ENCODE measurements around the gene APLF. TPM values are rescaled to one million over a fixed set of nuclear protein-coding genes. Genes with fewer than 3 reads are reported as not detected.

Gene APLF
- total and polyA plus RNA-seq, 2 of the 8 experiments (the other 6 are each of a cell fraction or from before 2014, with no cell fraction given) = 4.4 to 7.3 TPM

DNA sequence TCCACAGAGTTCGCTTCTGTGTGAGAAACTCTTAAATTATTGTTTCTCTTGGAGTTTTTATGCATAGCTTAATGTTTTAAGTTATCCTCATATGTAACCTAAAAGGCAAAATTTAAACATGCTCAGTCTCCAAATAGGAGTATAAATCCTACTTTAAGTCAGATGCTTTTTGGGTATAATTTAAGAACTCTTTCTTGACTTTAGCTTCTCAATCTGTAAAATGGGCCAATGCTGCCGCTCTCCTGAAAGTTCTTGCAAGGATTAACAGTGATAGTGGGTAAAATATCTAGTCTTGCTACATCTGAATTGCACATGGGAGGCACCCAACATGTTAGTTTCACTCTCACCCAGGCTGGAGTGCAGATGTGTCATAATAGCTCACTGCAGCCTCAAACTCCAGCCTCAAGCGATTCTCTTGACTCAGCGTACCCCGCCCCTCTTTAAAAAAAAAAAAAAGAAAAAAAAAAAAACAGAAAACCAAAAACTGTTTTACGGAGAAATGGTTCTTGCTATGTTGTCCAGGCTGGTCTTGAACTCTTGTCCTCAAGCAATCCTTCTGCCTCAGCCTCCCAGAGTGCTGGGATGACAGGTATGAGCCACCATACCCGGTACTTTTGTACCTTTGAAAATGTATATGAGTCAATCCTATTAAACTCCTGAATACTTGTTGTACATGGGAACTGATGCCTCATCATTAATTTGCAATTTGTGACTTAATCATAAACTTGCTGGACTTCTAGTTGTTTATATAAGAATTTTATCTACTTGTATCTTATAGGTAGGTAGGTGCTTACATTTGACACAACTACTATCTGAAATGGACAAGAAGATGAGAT is 2.1 kb upstream of the APLF start:
- ChIA-PET POLR2A (ENCODE audit: partially characterized antibody) (interaction anchor here (2.0 kb wide), 1 partner anchor 308 kb away, joined by 4 read pairs; the partner anchor contains the start of gene PNO1), CTCF (ENCODE audit: partially characterized antibody) (interaction anchor here (0.6 to 5.8 kb wide), 25 partner anchors 9 to 478 kb away, joined by 3 to 46 read pairs (median 5); no protein-coding TSS in a partner anchor)
- Histone ChIP-seq H2BK20ac (ENCODE audit: low read length) (no peak overlapping the region), H3K4ac (replicated peaks; ENCODE audit: insufficient read length, low read depth, low read length) (no peak overlapping the region), H3K27me3 (replicated peaks in 1 of 4; ENCODE audit: control insufficient read depth in 3 of 4, extremely low read depth in 1 of 4, insufficient read depth in 3 of 4, low read length in 3 of 4) (no peaks in the 10 kb centered on the region), H2AFZ (ENCODE audit: low read length) (no peak overlapping the region), H3K56ac (replicated peaks; ENCODE audit: insufficient read length, low read depth, low read length) (no peak overlapping the region), H3K36me3 (ENCODE audit: control insufficient read depth in 2 of 4, insufficient read depth in 4 of 4, low read length in 3 of 4) (no peaks in the 10 kb centered on the region), H2BK15ac (ENCODE audit: low read length) (no peak overlapping the region), H3K9ac (replicated peaks in 1 of 4; ENCODE audit: extremely low read depth in 1 of 4, low read depth in 3 of 4, low read length in 3 of 4) (no peak overlapping the region), H3K27ac (ENCODE audit: low read depth, low read length) (no peak overlapping the region), H3K4me1 (replicated peaks in 1 of 4; ENCODE audit: control insufficient read depth in 3 of 4, insufficient read depth in 4 of 4, low read length in 3 of 4) (no peaks in the 10 kb centered on the region; a peak in 1 of 7 replicates), H4K5ac (ENCODE audit: insufficient read length, low read depth, low read length) (no peak overlapping the region), H2BK120ac (replicated peaks; ENCODE audit: low read depth, low read length) (no peak overlapping the region), H3K18ac (ENCODE audit: extremely low read depth, low read length) (no peak overlapping the region), H3K23ac (ENCODE audit: insufficient read length) (no peak overlapping the region), H4K8ac (ENCODE audit: extremely low read depth, insufficient read depth, low read length) (no peak overlapping the region), H3K79me1 (ENCODE audit: low read depth, low read length) (no peaks in the 10 kb centered on the region), H3K4me2 (ENCODE audit: insufficient read depth in 1 of 2, low read depth in 2 of 2, low read length in 2 of 2) (no peak overlapping the region; a peak in 1 of 4 replicates), H2BK12ac (ENCODE audit: low read depth, low read length) (no peak overlapping the region), H3K23me2 (ENCODE audit: low read depth, low read length) (peaks cover 2% of the 10 kb centered on the region; the same call in 1 of the 2 replicates), H2BK5ac (ENCODE audit: low read depth, low read length) (no peak overlapping the region), H2AK5ac (ENCODE audit: low read depth, low read length) (no peak overlapping the region), H4K91ac (replicated peaks; ENCODE audit: insufficient read length, low read length) (no peak overlapping the region), H4K20me1 (replicated peaks in 1 of 2; ENCODE audit: control insufficient read depth in 1 of 2, insufficient read depth in 2 of 2, low read length in 2 of 2) (no peaks in the 10 kb centered on the region), H3K14ac (ENCODE audit: insufficient read length) (no peak overlapping the region), H3K9me3 (ENCODE audit: insufficient read depth in 2 of 2, low read depth in 1 of 2, low read length in 1 of 2) (no peaks in the 10 kb centered on the region), H3K4me3 (ENCODE audit: extremely low read depth in 1 of 4, insufficient read depth in 2 of 4, low read depth in 3 of 4, low read length in 4 of 4) (no peak overlapping the region), H3K79me2 (ENCODE audit: control insufficient read depth in 1 of 2, insufficient read depth in 2 of 2, low read length in 2 of 2) (peaks cover 0 to 8% of the 10 kb centered on the region in 2 experiments; a peak in 1 of 4 replicates)
- 87% methylated on average over 7 of the region's 7 CpGs; no CpG with 5 or more reads in 1 of the 2 experiments for WGBS, 2 experiments (ENCODE audit: extremely low coverage in 1 of 2, insufficient coverage in 1 of 2, insufficient read length in 1 of 2, insufficient replicate concordance in 2 of 2, low coverage in 1 of 2, low lambda C conversion rate in 2 of 2, missing lambda C conversion rate in 1 of 2)
- DNase-seq (ENCODE audit: low read depth in 1 of 2, low spot score in 2 of 2) (no peak), FAIRE-seq (no peak)
- TF ChIP-seq ATF2 (IDR thresholded peaks at IDR 0.05; ENCODE audit: low read length) = no peak
- no peak for TF ChIP-seq TEAD4 (IDR thresholded peaks at IDR 0.05; ENCODE audit: low read depth, low read length)
- no peak for TF ChIP-seq RNF2 (IDR thresholded peaks at IDR 0.05; ENCODE audit: borderline replicate concordance, low read depth, low read length, missing control alignments, poor library complexity, severe bottlenecking)
- no peak for TF ChIP-seq BRCA1 (IDR thresholded peaks at IDR 0.05; ENCODE audit: low read depth, low read length)
- no peak for TF ChIP-seq JUN (IDR thresholded peaks at IDR 0.05; ENCODE audit: low read depth, low read length)
- TF ChIP-seq HDAC2 (IDR thresholded peaks at IDR 0.05; ENCODE audit: borderline replicate concordance in 1 of 2, low read depth in 2 of 2, low read length in 2 of 2) = no peak
- no peak for TF ChIP-seq YY1 (IDR thresholded peaks at IDR 0.05; ENCODE audit: low read depth, low read length)
- TF ChIP-seq, protein P1, sequence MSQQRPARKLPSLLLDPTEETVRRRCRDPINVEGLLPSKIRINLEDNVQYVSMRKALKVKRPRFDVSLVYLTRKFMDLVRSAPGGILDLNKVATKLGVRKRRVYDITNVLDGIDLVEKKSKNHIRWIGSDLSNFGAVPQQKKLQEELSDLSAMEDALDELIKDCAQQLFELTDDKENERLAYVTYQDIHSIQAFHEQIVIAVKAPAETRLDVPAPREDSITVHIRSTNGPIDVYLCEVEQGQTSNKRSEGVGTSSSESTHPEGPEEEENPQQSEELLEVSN (IDR thresholded peaks at IDR 0.05) = no peak
- no peak for TF ChIP-seq SIRT6 (IDR thresholded peaks at IDR 0.05; ENCODE audit: low read length)
